HG02678 (cell line): ENCODE measurements around the gene EIF4E2.
"Not testable (repeated sequence)": the region's sequence is repeated elsewhere in the genome, so short reads cannot be mapped to it uniquely, and the experiment has no call there.

Experiments
- ATAC-seq: cut with Tn5 transposase; IDR thresholded peaks from one replicate; pipeline ENCODE4 v1.9.1; 2021; ENCODE audit warnings: mild to moderate bottlenecking, moderate library complexity; ENCODE audit not compliant: unreplicated experiment

EIF4E2 gene

DNA sequence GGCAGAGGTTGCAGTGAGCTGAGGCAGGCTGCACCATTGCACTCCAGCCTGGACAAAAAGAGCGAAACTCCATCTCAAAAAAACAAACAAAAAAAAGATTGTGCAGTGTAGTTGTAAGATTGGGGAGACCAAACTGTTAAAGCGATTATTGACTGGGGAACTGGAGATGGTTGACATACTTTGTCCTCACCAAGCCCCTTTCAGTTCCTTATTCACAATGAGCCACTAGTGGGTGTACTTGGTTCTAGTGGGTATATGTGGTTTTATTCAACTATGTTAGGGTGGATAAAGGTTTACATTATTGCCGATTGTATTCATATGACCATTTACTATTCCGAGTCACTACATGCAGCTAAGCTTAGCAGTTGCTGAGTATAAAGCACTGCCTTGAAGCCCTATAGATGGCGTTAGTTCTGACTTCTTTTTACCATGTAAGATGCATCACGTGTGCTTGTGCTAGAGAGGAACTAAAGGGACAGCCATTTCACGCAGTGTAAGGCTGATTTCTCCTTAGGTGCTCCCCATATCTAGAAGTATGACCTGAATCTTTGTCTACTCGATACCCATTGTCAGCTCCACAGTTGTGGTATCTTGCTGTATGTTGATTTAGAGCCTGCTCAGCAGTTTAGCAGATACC lies 12.1 kb downstream of the EIF4E2 start:
- no peak for ATAC-seq

DNA sequence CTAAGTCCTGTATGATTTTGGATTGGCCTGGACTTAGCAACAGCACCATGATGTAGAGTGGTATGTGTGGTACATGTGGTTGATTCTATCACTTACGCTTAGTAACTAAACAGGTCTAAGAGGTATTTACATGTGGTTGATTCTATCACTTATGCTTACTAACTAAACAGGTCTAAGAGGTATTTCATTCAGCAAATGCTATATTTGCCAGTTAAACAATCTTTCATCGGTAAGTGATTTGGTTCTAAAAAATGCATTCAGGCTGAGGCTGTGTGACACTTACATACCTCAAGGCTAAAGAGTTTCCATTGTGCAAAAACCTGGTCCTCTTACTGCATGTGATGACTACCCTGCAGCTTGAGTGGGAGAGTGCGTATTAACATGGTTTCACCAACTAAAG lies 13.1 kb downstream of the EIF4E2 start:
- no peak for ATAC-seq

DNA sequence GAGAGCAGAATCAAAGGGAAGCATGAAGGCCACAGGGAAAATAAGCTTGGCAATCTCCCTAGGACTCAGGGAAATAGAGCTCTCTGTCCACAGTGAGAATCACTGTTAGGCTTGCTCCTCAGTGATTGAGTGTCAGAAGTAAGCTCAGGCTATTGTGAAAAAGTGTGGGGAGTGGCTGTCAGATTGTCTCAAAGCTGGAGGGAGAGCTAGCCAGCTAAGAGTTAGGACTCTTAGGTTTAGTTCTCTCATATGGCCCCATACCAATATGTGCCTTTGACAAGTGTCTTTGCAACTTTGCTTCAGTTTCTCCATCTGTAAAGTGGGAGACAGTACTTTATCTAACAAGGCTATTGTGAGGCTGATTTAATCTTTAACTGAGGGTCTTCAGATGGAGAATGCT lies 17.2 kb downstream of the EIF4E2 start:
- ATAC-seq, result no peak

DNA sequence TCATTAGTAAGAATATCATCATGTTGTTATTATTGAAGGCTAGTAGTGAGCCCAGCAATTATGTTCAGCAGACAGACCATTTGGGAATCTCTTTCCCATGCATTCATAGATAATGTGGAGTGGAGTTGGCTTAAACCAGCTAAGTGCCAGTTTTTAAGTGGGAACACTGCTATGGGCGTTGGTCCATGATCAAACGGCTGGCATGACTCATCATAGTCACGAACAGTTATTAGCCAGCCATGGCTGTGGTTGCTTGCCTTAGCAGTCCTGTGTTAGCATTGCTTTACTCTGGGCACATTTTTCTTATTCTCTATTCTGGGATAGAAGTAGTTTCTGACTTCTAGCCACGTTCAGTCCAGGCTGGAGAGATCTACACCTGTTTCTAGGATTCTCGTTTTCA lies 17.7 kb downstream of the EIF4E2 start:
- no peak for ATAC-seq

DNA sequence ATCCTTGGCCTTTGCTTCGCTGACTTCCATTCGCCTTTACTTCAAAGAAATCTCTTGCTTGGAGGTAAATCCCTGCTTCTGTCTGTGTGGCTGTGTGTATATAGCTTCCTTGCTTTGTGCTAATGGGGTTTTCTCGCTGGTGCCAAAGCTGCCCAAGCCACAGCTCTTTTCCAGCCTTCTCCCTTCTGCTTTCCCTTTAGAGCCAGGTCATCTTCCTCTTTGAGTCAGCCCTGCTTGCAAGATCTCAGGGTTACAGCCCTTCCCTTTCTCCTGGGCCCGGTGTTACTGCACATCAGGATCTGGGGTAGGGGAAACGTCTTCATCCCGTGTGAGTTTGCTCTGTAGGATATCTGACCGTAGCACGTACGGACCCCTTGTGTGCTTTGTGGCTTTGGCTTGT lies 19.1 kb downstream of the EIF4E2 start:
- no peak for ATAC-seq

DNA sequence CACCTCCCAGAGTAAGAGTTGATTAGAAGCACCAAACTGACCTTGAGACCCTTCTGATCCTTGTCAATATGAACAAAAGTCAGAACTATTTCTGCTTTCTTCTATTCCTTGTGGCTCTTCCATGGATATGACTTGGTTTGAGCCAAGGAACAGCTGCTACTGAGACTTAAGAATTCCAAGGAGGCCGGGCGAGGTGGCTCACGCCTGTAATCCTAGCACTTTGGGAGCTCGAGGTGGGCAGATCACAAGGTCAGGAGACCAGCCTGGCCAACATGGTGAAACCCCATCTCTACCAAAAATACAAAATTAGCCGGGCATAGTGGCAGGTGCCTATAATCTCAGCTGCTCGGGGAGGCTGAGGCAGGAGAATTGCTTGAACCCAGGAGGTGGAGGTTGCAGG lies 20.0 kb downstream of the EIF4E2 start:
- ATAC-seq, result not testable (repeated sequence)

DNA sequence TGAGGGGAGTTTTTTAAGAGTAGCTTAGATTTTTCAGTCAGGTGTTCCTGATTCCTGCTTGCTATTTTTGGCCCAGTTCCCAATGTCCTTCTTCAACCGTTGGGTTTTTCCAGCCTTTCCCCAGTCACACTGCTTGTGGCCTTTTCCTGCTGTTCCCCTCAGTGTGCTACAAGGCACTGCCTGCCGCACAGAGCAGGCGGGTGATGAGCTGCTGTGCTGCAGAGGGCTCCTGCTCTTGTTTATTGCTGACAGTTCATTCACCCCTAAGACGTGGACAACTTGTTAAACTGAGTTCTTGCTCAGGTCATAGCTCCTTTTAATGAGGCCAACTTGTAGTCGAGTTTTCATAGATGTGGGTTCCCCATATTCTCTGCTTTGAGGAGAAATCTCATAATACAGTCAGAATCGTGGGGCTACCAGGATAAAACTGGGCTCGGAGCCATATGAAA lies 20.6 kb downstream of the EIF4E2 start:
- ATAC-seq, result no peak

DNA sequence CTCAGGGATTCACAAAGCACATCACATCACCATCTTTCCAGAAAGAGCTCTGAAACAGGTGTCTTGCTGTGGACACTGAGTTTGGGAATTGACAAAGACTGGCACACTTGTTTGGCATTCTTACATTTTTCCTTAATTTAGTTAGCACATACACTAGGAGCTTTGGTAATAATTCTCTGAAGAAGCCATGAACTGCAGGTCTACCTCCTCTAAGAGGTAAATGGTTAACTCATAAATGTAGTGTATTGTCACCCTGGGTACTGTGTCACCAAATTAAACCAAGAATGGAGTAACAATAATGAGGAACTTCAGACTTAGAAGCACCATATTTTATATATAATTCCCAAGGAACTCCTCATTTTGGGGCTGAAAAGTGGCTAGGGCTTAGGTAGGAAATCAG lies 22.6 kb downstream of the EIF4E2 start:
- ATAC-seq, result no peak

DNA sequence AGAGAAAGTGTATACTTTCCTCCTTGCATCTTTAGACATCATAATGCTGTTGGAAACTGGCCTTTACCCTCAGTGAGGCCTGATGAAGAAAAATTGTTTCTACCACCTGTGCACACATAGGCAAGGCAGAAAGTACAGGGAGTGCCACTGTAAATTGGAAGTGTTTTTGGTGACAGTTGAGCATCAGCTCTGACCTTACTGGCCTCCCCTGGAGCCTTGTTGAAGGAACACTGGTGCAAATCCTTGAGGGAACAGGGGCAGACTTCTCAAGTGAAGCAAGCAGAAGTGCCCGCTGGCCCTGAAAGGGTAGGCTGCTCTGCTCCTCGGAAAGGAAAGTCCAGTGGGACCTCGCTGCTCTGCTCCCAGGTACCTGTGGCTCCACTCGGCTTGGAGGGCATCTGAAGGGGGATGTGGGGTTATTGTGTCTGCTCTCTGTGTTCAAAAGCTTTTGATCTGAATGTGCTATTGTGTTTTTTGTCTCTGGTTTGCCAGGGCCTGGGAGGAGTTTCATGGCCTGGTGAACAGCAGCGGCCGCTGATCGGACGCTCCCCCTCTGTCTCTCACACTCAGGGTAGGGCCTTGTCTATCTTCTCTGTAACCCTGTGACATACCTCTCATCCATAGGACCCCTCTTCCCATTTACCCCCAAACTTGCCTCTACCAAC lies 23.4 kb downstream of the EIF4E2 start:
- ATAC-seq, result no peak

DNA sequence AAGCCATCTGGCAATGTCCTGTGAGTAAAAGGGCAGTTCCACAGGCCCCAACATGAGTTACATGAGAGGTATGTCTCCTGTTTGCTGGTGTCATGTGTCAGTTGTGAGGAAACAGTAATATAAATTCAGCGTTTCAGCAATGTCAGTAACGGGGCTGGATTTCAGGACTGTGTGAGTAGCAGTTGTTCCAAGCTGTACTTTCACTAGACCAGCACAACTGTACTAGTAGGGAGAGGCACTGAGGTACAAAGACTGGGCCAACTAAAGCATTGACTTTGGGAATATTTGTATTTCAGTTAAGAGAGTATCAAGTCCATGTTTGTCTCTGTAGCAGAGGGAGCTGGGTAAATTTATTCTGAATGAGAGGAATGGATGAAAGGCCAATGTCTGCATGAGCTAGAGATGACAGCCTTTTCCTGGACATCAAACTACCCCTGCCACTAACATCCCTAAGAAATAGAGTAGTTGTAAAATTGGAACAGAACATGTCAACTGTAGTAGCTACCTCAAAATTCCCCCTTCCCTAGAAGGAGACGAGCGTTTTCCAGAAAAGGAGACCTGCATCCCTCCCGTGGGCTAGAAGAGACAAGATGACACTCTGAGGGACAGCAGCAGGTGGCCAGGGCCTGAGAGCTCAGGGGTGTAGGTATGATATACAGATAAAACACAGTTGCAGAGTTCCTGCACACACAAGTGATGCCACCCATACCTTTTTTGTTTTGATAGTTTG lies 24.4 kb downstream of the EIF4E2 start:
- no peak for ATAC-seq

DNA sequence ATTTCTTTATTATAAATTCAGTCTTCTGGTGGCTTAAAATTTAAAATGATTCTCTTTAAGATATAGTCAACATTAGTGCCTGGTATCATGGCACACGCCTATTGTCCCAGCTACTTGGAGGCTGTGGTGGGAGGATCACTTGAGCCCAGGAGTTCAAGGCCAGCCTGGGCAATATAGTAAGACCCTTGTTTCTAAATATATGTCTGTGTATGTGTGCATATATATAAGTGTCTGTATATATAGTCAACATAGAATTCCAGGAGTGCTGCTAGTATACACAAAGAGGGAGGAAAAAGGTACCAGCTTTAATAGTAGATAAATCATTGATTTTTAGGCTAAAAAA lies 24.9 kb downstream of the EIF4E2 start:
- ATAC-seq, result no peak

DNA sequence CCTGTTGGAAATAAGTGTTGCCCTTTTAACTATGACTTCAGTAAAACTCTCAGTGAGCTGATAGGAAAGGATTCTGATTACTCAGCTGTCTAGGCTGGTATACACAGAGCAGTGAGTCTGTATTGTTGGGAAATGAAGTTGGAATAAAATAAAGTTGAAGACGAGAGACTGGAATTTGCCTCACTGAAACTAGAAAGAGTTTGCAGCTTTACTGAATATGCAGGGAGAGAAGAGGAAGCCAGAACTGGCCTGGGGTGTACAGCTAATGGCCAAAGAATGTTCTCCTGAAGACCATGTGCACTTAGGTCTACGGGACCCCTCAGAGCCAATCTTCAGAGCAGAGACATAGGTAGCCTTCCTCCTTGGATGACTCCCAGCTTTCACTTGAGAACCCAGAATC lies 26.5 kb downstream of the EIF4E2 start:
- ATAC-seq, result no peak

DNA sequence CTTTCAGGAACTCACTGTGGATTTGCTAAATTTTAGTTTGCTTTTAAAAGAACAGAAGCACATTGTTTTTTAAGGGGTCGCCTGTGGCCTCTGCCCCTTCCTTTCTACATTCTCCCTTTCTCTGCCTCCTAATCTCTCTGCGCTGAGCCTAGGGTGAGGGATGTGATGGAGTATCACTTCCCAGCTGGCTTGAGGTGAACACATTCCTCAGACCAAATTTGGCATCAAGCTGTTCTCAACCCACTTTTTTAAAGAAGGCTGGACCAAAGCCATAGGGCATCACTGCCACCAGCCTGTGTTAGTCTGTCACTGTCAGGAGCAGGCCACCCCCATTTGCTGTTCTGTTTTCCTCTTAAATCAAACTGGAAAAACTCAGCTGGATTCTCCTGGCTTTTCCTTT lies 27.4 kb downstream of the EIF4E2 start:
- no peak for ATAC-seq

DNA sequence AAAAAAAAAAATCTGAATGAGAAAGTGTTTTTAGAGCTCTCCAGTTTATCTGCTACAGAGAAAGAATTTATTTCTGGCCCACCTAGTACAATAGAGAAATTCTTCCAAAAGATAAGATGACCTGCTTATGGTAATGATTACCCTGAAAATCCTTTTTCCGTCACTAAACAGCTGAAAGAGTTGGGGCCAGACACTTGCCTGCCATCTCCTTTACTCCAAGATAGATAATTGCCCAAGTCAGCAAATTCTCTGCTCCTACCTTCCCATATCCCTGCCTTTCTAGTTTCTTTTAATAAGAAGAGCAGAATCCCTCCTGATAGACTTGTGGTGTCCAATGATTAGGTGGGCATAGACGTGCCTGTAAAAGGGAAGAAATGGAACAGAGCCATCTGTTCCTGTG lies 28.1 kb downstream of the EIF4E2 start:
- no peak for ATAC-seq

DNA sequence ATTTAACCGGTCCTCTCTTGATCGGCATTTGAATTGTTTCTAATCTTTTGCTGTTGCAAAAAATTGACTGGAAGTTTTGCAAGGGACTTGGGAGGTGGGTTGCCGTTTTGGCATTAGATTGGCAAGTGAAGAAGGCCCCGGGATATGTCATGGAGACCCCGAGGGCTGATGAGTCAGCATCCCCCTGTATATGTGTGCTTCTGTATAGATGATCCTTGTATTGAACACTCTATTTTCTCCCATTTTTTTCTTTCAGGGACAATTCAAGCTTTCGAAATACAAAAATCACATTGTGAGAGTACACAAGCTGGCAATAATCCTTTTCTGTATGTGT lies 30.1 kb downstream of the EIF4E2 start:
- ATAC-seq, result no peak

DNA sequence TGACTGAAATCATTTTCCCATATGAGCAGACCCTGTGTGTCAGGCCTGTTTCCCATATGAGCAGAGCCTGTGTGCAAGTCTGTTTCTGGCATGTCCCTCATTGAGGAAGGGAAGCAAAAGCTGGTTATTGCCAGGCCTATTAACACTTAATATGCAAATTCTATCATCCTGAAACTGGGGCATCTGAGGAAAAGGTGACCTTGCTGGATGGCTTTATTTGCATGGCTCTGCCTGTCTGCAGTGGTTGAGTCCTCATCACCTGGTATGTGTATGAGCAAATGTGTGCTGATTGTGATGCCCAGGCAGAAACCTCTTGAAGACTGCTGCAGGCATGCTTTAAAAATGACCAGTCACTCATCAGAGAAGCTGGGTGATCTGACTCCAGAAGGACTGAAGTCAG lies 31.2 kb downstream of the EIF4E2 start:
- no peak for ATAC-seq

DNA sequence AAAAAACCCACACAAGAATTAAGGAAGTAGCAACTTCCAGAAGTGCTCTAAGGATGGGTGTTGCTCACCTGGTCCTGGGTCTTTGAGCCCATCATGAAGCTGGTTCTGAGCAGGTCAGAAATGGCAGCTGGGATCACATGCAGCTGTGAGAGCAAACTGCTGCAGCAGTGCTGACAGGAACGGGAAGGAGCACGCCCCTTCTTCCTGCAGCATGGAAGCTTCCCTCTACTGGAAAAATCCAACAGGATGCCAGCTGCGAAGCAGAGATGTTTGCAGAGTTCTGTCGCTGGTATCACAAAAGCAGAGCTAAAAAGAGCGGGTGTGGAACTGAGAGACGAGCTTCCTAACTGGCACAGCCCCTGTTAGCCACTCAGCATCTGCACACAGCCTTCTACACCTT lies 33.7 kb downstream of the EIF4E2 start:
- no peak for ATAC-seq

DNA sequence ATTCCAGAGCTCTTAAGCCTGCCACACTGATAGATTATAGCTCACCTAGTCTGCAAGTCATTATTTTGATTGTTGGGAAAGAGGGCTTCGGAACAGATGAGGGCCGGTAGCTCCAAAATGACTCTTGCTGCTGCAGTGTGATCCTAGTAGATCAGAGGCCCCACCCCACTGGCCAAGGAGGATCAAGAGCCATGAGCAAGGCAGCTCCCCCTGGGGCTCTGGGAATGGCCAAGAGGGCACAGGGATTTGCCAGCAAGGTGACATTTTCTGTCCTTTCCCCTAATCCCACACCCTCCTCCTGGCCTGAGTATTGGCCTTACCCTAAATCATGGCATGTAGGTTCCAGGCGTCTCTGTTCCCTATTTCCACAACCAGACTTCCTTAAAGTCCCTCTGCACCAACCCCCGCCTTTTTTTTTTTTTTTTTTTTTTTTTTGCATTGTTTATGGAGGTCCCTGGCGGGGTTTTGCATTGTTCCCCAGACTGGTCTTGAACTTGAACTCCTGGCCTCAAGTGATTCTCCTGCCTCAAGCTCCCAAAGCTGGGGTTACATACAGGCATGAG lies 36.5 kb downstream of the EIF4E2 start:
- no peak for ATAC-seq

DNA sequence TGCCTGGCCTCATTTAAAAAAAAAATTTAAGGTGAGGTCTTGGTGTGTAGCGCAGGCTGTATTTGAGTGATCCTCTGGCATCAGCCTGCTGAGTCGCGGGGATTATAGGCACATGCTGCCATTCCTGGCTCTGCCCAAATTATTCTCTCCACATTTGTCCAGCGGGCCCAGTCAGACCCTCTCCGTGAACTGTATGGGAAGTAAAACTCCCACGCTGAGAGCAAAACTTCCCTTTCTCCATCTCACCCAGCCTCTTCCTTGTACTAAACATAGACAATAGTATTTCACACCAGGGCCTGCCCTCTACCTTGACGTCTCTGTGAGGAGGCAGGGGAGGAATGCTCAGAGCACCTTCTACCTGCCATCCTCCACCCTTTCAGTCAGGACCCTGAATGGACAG lies 37.0 kb downstream of the EIF4E2 start:
- ATAC-seq, result no peak

DNA sequence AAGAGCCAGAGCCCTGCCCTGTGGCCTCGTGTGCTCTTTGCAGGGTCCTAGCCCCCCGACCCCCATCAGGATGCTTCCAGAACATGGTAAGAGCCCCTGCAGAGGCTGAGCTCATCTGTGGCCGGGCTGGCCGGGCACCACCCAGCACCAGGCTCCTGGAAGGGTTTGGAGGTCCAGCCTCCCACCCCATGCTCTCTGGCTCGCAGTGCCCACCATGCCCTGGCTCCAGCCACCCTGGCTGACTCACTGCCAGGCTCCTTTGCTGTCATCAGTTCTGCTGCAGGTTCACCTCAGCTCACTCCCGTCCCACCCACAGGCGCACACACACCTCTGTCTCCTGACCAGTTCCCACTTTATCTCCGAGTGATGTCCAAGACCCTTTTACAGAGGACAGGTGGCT lies 37.5 kb downstream of the EIF4E2 start:
- ATAC-seq, result no peak

DNA sequence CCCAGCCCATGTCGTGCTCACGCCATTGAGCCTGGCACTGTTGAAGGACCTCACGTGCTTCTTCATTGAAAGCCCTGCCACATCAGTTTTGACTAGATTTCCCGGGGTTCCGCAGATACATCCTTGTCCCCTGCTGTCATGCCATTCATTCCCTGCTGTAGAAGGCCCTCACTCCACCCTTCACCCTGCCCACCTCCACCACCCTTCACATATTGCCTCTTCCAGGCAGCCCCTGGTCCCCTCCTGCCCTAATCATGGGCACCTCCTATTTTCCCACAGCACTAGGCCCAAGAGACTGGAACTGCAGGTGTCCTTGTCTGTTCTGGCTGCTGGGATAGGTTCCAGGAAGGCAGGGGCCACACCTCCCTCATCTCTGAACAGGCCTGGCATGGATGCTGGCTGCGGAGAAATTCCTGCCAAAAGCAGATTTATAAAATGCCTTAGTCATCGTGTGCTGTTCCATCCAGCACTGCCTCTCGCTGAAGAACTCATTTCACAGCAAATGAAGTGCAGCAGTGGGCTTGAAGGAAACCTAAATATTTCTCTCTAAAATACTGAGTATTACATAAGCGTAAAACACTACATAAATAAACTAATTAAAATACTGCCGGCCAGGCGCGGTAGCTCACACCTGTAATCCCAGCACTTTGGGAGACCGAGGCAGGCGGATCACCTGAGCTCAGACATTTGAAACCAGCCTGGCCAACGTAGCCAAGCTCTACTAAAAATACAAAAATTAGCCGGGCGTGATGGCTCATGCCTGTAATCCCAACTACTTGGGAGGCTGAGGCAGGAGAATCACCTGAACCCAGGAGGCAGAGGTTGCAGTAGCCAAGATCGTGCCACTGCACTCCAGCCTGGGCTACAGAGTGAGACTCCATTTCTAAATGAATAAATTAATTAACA lies 38.4 kb downstream of the EIF4E2 start:
- no peak for ATAC-seq
